Measurements from ENCODE around the gene F8A2.
"Not testable (repeated sequence)": the region's sequence is repeated elsewhere in the genome, so short reads cannot be mapped to it uniquely, and the experiment has no call there.

The F8A2 gene

DNA sequence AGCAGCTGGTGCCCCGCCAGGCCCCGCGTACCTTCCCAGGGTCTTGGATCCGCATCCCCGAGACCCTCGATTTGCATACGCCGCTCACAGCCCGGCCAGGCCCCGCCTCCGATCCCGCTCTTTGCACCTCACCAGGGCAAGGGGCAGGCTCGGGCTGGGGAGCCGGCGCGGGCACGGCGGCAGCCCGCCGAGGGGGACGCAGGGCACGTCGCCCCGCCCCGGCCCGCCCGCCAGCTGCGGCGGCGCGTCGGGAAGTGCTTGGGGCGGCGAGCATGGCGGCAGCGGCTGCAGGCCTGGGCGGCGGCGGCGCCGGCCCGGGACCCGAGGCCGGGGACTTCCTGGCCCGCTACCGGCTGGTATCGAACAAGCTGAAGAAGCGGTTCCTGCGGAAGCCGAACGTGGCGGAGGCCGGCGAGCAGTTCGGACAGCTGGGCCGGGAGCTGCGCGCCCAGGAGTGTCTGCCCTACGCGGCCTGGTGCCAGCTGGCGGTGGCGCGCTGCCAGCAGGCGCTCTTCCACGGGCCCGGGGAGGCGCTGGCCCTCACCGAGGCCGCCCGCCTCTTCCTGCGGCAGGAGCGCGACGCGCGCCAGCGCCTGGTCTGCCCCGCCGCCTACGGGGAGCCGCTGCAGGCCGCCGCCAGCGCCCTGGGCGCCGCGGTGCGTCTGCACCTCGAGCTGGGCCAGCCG is at the start of gene F8A2:
Gene F8A2 (plus strand): TSS at position 253 of the 686 bp plus-strand sequence. CDS start 20 bp downstream, at position 273.
- not testable (repeated sequence) for DNase-seq (ENCODE audit: low read depth, low spot score)

DNA sequence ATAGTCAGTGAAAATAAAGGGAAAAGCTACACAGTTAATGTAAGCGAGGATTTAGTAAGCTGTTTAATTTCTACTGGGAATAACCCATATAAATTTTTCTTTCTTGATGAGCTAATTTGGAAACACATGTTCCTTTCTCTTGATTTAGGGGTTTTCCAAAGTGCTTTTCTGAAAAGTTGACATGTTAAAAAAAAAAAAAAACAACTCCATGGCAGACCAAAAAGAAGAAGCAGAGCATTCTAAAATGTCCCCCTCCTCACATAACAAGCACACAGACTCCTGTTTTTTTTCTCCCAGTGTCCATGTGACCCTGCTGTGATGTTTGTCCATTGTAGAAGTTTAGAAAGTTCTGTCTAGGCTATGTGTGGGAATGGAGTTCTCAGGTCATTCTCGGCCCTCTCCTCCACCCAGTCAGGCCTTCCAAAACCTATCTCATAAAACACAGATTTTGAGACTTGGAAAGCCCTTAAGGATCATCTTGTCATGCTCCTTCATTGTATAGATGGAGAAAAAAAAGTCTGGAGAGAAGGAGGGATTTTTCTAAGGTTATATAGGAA is 48.3 kb upstream of the F8A2 start:
- DNase-seq (ENCODE audit: low read depth, low spot score) = no peak

DNA sequence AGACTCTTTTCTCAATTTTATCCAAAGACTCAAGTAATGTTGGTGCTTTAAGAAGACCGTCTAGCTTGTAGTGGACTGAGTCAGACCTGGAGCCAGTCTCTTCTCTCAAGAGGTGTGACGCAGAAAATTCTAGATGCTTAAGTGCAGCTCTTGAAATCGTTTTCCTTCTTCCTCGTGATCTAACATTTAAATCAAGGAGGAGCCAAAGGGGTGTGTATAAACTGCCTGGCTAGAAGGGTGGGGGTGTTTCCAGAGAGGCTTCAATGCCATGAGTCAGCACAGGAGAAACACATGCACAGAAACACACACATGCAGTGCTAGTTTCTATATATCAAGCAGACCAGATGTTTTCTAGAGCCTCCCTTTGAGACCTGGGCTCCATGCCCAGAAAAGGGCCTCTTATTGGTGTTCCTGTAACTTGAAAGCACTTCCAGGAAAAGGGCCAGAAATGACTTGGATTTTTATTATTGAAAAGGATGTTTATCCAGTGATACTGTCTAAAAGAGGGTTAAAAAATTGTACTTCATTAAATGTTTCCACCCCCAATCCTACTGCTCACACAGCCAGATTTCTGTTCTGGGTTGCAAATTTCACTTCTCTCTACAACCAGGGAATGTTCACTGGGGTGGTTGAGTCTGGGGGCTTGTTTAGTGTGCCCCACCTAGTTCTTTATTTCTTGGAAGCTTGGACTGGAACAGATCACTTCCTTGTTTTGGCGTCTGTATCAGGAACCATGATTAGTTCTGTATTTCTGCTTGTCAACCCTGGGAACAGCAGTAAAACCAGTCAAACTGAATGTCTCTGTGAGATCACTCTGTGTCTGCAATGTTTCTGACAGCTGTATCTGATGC is 47.2 kb upstream of the F8A2 start, which contains the start of gene CLIC2:
Gene CLIC2 (minus strand): TSS at position 129 of the 851 bp plus-strand sequence. CDS start 187 bp downstream, outside the sequence.
- DNase-seq (ENCODE audit: low read depth, low spot score) = no peak

DNA sequence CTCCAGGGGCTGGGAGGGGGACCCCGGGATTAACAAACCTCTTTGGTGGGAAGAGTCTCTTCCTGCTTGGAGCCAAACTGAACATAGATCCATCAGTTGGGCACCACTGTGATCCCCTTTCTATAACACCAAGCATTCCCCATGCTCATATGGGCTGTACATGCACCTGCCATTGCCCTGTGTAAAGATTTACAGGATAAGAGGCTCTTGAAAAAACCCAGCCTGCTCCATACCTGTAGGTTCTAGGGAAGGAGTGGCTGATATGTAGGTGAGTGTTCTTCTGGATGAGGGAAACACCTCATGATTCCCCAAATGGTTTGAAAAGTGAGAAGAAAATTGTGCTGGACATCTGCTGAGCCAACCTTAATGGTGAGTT is 46.6 kb upstream of the F8A2 start:
- not testable (repeated sequence) for DNase-seq (ENCODE audit: low read depth, low spot score)

DNA sequence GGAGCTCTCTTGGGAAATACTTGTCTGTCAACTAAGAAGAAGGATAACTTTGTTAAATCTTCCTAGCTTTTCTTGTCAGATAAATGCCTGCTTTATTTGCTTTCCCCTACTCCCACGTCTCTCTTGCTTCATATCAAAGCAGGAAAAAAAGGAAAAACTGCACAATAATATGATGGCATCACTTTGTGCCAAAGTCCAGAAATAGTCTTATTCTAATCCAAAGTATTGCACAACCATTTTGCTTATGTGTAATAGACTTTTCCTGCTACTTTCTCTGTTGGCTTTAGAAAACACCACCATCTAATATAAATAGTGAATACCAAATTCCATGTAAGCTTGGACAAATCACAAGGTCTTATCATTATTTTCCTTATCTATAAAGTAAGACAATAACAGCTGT is 36.2 kb upstream of the F8A2 start:
- not testable (repeated sequence) for DNase-seq (ENCODE audit: low read depth, low spot score)

DNA sequence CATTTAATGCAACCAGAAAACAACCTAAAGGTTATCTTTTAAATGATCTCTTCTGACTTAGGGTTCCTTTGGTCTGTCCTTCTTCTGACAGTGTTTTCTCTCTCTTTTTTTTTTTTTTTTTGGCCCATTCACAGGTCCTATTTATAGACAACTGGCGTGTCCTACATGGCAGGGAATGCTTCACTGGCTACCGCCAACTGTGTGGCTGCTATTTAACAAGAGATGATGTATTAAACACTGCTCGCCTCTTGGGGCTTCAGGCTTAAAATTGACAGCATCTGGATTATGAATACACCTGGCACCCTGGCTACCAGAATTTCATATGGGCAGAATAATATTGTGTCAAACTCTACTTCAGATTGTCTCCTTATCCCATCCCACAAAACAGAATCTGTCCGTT is 32.4 kb upstream of the F8A2 start:
- not testable (repeated sequence) for DNase-seq (ENCODE audit: low read depth, low spot score)

DNA sequence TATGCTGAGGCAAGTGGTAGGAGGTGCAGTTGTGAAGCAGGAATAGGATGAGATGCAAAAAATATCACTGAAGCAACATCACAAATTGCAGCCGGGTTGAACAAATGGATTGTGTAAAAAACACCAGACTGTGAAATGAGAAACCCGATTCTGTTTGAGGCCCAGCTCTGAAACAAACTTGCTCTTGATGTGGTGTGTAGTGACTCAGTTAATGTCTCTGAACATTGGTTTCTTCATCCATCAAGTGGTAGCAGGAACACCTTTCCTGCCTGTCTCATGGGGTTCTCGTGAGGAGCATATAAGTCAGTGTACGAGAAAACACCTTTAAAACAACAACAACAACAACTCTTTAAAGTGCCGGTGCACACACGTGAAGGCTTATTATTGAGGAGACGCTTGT is 18.2 kb upstream of the F8A2 start:
- not testable (repeated sequence) for DNase-seq (ENCODE audit: low read depth, low spot score)

DNA sequence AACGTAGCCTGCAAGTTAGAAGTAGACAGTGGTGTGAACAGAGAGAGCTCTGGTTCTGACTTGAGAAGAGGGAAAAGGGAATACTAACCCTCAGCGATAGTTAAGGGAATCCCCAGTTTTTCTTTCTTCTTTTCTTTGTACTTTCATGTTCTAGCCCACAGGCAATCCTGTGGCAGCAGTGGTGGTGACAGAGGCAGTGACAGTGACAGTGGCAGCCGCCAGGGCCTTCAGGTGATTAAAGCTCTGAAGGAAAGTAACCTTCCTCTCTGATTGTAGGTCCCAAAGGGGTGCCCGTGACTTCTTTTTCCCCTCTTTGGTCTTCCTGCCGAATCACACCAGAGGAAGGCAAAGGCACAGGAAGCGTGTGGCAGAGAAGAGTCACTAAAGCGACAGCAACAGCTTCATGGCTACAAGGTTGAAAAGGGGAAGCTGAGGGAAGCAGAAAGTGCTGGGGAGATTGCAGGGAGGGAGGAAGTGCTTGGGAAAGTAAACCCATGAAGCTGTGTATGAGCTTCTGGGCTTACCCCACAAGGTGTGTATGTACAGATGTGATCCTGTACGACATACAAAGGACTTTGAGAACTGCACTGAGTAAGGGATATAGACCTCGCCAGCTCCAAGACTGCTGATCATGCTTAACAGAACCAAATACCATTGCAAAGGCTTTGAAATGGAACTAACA is 8.0 kb upstream of the F8A2 start:
- not testable (repeated sequence) for DNase-seq (ENCODE audit: low read depth, low spot score)

DNA sequence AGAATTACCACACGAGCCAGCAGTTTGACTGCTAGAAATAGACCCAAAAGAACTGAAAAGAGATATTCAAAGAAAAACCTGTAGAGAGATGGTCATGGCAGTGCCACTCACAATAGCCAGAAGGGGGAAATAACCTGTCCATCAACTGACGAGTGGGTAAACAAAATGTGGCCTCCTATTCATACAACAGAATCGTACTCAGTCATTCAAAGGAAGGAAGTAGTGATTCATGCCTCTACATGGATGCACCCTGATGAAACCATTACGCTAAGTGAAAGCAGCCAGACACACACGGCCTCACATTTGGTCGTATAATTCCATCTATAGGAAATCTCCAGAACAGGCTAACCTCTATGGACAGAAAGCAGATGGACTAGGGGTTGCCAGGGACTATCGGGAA is 2.1 kb upstream of the F8A2 start:
- not testable (repeated sequence) for DNase-seq (ENCODE audit: low read depth, low spot score)

DNA sequence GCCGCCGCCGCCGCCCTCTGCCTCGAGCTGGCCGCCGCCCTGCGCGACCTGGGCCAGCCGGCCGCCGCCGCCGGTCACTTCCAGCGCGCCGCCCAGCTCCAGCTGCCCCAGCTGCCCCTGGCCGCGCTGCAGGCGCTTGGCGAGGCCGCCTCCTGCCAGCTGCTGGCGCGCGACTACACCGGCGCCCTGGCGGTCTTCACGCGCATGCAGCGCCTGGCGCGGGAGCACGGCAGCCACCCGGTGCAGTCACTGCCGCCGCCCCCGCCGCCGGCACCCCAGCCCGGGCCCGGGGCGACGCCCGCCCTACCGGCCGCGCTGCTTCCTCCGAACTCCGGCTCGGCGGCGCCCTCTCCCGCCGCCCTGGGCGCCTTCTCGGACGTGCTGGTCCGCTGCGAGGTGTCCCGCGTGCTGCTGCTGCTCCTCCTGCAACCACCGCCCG is 653 bp downstream of the F8A2 start:
- not testable (repeated sequence) for DNase-seq (ENCODE audit: low read depth, low spot score)

DNA sequence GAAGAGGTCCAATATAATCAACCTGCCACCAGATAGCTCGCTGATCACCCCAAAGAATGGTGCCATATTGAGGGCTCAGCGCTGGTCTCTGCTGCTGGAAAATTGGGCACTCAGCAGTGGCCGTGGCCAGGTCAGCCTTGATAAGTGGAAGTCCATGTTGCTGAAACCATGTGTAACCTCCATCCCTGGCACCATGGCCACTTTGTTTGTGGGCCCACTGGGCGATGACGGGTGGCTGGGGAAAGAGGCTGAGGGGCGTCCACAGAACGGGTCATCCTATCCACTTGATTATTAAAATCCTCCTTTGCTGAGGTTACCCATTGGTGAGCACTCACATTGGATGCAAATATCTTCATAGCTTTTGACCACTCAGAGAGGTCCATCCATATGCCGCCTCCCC is 7.7 kb downstream of the F8A2 start:
- no peak for DNase-seq (ENCODE audit: low read depth, low spot score)

DNA sequence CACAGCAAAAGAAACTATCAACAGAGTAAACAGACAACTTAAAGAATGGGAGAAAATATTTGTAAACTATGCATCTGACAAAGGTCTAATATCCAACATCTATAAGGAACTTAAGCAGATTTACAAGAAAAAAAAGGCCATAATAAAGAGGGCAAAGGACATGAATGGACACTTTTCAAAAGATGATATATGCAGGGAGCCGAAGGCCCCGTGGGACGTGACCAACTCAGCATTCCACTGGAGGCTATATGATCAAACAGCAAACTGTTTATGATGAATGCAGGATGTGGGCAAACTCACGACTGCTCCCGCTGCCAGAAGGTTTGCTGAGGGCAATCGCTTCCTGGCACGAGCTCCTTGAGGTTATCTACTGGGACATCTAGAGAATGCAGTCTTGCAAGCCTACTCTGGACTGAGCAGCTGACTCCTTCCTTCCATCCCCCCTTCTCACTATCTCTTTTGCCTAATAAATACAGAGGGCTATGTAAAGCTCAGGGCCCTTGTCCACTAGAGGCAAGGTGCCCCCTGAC is 12.9 kb downstream of the F8A2 start:
- DNase-seq (ENCODE audit: low read depth, low spot score) = not testable (repeated sequence)

DNA sequence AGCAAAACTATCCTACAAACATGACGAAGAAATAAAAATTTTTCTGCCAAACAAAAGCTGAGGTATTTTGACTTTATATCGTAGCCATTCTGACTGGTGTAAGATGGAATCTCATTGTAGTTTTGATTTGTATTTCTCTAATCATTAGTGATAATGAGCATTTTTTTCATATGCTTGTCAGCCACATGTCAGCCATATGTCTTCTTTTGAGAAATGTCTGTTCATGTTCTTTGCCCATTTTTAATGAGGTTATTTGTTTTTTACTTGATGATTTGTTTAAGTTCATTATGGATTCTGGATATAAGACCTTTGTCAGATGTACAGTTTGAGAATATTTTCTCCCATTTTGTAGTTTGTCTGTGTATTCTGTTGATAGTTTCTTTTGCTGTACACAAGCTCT is 24.5 kb downstream of the F8A2 start:
- DNase-seq (ENCODE audit: low read depth, low spot score) = no peak

DNA sequence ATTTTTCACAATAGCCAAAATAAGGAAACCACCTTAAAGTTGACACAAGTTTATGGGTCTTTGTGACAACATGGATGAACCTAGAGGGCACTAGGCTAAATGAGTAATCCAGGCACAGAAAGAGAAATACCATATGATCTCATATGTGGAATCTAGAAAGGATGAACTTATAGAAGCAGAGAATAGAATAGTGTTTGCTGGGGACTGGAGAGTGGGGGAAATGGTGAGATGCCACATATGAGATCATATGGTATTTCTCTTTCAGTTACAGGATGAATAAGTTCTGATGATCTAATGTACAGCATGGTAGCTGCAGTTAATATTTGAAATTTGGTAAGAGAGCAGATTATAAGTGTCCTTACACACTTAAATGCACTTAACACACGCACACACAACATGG is 35.9 kb downstream of the F8A2 start:
- no peak for DNase-seq (ENCODE audit: low read depth, low spot score)
